Stomach (tissue), 9 donors: ENCODE measurements around the gene F11R. TPM values are rescaled to one million over a fixed set of nuclear protein-coding genes. Genes with fewer than 3 reads are reported as not detected.

ENCODE experiments used
- DNase-seq, 2 donors: peaks; one replicate each; pipeline versions ENCODE4 v3.0.0 to v3.0.0-alpha.2; 2013 to 2019
- H3K27ac ChIP-seq, 5 donors: fragments of 200-600 bp in 4 of 5; sonication (generic) in 4 of 5; one replicate each; pipeline ENCODE4 v1.5.1; 2013 to 2019; ENCODE audit warnings: mild to moderate bottlenecking in 1 of 5, moderate library complexity in 1 of 5
- H3K27me3 ChIP-seq, 3 donors: fragments of 200-600 bp; sonication (generic); one replicate each; pipeline ENCODE4 v1.5.1; 2017 to 2019; ENCODE audit warnings: mixed run types in 1 of 3
- H3K36me3 ChIP-seq, 4 donors: fragments of 200-600 bp; sonication (generic); 1 replicate in 3 of 4; 2 replicates in 1 of 4; pipeline ENCODE4 v1.5.1; 2016 to 2019
- H3K4me1 ChIP-seq, 4 donors: fragments of 200-600 bp; sonication (generic); one replicate each; pipeline ENCODE4 v1.5.1; 2016 to 2019
- H3K4me3 ChIP-seq, 4 donors: fragments of 200-600 bp; sonication (generic) in 3 of 4; one replicate each; pipeline ENCODE4 v1.5.1; 2016 to 2019; ENCODE audit warnings: mild to moderate bottlenecking in 1 of 4
- H3K9me3 ChIP-seq, 4 donors: fragments of 200-600 bp; sonication (generic); one replicate each; pipeline ENCODE4 v1.5.1; 2016 to 2019
- EP300 ChIP-seq: sonication (generic); formaldehyde crosslinking; IDR thresholded peaks from one replicate; pipeline ENCODE4 v1.6.1; 2017; ENCODE audit warnings: antibody characterized with exemption
- POLR2A ChIP-seq, 4 donors: fragments of 450-650 bp; IDR thresholded peaks; one replicate each; pipeline ENCODE4 v1.6.1; 2016; ENCODE audit warnings: antibody characterized with exemption in 4 of 4, control low read depth in 2 of 4, mild to moderate bottlenecking in 1 of 4, moderate library complexity in 1 of 4
- POLR2AphosphoS5 ChIP-seq, 3 donors: sonication (generic); formaldehyde crosslinking; IDR thresholded peaks; one replicate each; pipeline ENCODE4 v1.6.1; 2016; ENCODE audit warnings: antibody characterized with exemption in 3 of 3
- WGBS, 5 donors: extraction: QIAGEN DNeasy Blood & Tissue Kit in 3 of 5; methylation state at CpG; one replicate each; pipeline versions ENCODE4 v1.1.5 to v1.1.7; 2013 to 2018; 5-methylcytosine and 5-hydroxymethylcytosine counted together
- intact Hi-C: fragments of 100-400 bp; cut with DNase I; formaldehyde crosslinking; loops from one replicate; pipeline ENCODE4 v1.15.1; 2023; ENCODE audit warnings: low total_unique reads
- polyA plus RNA-seq, 3 donors: library from polyadenylated mRNA; stranded (reverse); fragments of 200-250 nt; gene quantifications; one replicate each; pipeline ENCODE4 v1.2.3, GENCODE V29; 2013
- total RNA-seq, 5 donors: library from RNA; depleted of rRNA; stranded (reverse); fragments of >200 nt; gene quantifications; one replicate each; pipeline versions ENCODE4 v1.1.0 to v1.2.3, GENCODE V29; 2014 to 2016
- TF ChIP-seq, protein P1 (sequence below), 7 experiments: fragments of 450-650 bp in 4 of 7; fragments of 200-600 bp in 3 of 7; sonication (generic) in 3 of 7; IDR thresholded peaks; one replicate each; pipeline ENCODE4 v1.5.1; 2016 to 2019; ENCODE audit warnings: antibody characterized with exemption in 7 of 7, control low read depth in 2 of 7, mild to moderate bottlenecking in 1 of 7
- donor health status: healthy with polysubstance abuse.
- donor health status: Bipolar disorder and iron deficiency.
- donor health status: healthy.

Gene F11R
- total and polyA plus RNA-seq, 8 donors: 7.6 to 130 (median 25.0) TPM

DNA sequence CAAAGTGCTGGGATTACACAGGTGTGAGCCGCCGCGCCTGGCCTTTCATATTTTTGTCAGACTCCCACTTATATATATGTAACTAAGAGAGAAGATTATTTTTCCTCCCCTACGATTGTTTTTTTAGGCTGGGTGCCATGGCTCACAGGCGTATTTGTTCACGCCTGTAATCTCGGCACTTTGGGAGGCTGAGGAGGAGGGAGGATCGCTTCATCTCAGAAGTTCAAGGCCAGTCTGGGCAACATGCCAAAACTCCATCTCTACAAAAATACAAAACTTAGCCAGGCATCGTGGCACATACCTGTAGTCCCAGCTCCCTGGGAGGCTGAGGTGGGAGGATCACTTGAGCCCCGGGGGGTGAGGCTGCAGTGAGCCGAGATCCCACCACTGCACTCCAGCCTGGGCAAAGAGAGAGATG is 42.4 kb downstream of the F11R start:
- TF ChIP-seq POLR2AphosphoS5 (IDR thresholded peaks at IDR 0.05): peak in 2 of 3 donors; percentile 63 to 73
- TF ChIP-seq, protein P1, sequence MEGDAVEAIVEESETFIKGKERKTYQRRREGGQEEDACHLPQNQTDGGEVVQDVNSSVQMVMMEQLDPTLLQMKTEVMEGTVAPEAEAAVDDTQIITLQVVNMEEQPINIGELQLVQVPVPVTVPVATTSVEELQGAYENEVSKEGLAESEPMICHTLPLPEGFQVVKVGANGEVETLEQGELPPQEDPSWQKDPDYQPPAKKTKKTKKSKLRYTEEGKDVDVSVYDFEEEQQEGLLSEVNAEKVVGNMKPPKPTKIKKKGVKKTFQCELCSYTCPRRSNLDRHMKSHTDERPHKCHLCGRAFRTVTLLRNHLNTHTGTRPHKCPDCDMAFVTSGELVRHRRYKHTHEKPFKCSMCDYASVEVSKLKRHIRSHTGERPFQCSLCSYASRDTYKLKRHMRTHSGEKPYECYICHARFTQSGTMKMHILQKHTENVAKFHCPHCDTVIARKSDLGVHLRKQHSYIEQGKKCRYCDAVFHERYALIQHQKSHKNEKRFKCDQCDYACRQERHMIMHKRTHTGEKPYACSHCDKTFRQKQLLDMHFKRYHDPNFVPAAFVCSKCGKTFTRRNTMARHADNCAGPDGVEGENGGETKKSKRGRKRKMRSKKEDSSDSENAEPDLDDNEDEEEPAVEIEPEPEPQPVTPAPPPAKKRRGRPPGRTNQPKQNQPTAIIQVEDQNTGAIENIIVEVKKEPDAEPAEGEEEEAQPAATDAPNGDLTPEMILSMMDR (IDR thresholded peaks at IDR 0.05): no peak
- WGBS, 5 donors: 25 to 45% (median 32%) methylated on average over 11 of the region's 11 CpGs
- H3K4me3 ChIP-seq: no peak overlapping the region
- H3K27me3 ChIP-seq: peaks cover 0 to 31% (median 14%) of the 10 kb centered on the region in 3 donors
- intact Hi-C loops: no loop called here
- peaks cover 0 to 23% (median 16%) of the 10 kb centered on the region in 4 donors for H3K4me1 ChIP-seq
- DNase-seq: peak; percentile 60 to 87
- H3K36me3 ChIP-seq: no peaks in the 10 kb centered on the region
- H3K9me3 ChIP-seq: no peaks in the 10 kb centered on the region
- peak overlapping the region in 1 of 5 donors; percentile 24 for H3K27ac ChIP-seq

DNA sequence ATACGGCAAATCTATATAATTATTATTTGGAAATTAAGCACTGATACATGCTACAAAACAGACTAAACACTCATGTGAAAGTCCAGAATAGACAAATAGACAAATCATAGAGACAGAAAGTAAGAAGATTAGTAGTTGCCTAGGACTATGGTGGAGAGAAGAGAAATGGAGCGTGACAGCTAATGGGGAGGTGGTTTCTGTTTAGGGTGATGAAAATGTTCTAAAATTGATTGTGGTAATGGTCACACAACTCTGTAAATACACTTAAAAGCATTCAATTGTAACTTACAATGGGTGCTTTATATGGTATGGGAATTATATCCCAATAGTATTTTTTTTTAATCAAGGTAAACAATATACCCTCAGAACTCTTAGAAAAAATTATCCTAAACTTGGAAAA is 45.9 kb downstream of the F11R start:
- no peak overlapping the region for H3K27ac ChIP-seq
- 91 to 98% (median 95%) methylated on average over 2 of the region's 2 CpGs for WGBS, 5 donors
- DNase-seq: no peak
- H3K9me3 ChIP-seq: no peaks in the 10 kb centered on the region
- peaks cover 0 to under 1% (median 0%) of the 10 kb centered on the region in 3 donors for H3K27me3 ChIP-seq
- H3K4me3 ChIP-seq: no peak overlapping the region
- H3K36me3 ChIP-seq: no peaks in the 10 kb centered on the region
- intact Hi-C loops: no loop called here
- H3K4me1 ChIP-seq: peaks cover 0 to 10% (median 5%) of the 10 kb centered on the region in 4 donors
- TF ChIP-seq POLR2AphosphoS5 (IDR thresholded peaks at IDR 0.05) (no peak), POLR2A (IDR thresholded peaks at IDR 0.05) (no peak), EP300 (no peak)
- TF ChIP-seq, protein P1 (IDR thresholded peaks at IDR 0.05): no peak

DNA sequence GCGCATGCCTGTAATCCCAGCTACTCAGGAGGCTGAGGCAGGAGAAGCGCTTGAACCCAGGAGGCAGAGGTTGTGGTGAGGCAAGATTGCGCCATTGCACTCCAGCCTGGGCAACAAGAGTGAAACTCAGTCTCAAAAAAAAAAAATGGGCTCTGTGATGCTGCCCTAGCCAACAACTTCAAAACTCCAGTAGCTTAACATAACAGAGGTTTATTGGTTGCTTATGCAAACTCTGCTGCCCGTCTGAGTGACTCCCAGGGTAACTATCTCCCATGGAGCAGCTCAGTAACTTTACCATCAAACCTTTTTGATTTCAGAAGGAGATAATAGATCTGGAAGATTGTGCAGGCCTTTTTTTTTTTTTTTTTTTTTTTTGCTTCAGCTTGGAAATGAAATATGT is 47.5 kb downstream of the F11R start:
- Histone ChIP-seq H3K9me3 (no peaks in the 10 kb centered on the region), H3K36me3 (no peaks in the 10 kb centered on the region), H3K4me1 (peaks cover 0 to 10% (median 5%) of the 10 kb centered on the region in 4 donors), H3K4me3 (no peak overlapping the region), H3K27ac (no peak overlapping the region), H3K27me3 (no peaks in the 10 kb centered on the region)
- 84 to 91% (median 86%) methylated on average over 4 of the region's 4 CpGs for WGBS, 5 donors
- TF ChIP-seq EP300 (no peak), POLR2A (IDR thresholded peaks at IDR 0.05) (no peak), POLR2AphosphoS5 (IDR thresholded peaks at IDR 0.05) (no peak)
- TF ChIP-seq, protein P1 (IDR thresholded peaks at IDR 0.05): no peak
- intact Hi-C loops: no loop called here
- DNase-seq: no peak

DNA sequence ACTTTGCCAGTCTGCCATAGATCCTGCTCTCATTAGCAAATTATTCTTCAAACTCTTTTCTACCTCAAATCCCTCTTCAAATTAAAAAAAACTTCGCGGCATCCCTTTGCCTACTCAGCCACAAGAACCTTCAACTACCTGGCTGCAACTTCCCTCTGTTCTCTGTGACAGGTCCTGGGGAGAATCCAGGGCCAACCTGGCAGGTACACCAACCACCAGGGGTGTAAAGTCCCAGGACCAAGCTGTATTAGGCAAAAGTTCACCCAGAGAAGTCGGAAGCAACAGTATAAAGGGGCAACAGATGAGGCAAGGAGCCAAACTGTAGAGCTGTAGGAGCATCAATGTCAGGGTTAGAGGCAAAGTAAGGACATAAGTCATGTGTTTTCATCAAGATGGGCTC is 48.0 kb downstream of the F11R start:
- no peak for DNase-seq
- Histone ChIP-seq H3K27me3 (no peaks in the 10 kb centered on the region), H3K36me3 (no peaks in the 10 kb centered on the region), H3K9me3 (no peaks in the 10 kb centered on the region), H3K27ac (no peak overlapping the region), H3K4me3 (no peak overlapping the region), H3K4me1 (peaks cover 0 to 9% (median 2%) of the 10 kb centered on the region in 4 donors)
- intact Hi-C loops: no loop called here
- TF ChIP-seq POLR2A (IDR thresholded peaks at IDR 0.05) (no peak), POLR2AphosphoS5 (IDR thresholded peaks at IDR 0.05) (no peak), EP300 (no peak)
- TF ChIP-seq, protein P1 (IDR thresholded peaks at IDR 0.05): no peak
- 24 to 54% (median 29%) methylated on average over 3 of the region's 3 CpGs for WGBS, 5 donors
